Measurements from ENCODE around the gene COMTD1.

DNA sequence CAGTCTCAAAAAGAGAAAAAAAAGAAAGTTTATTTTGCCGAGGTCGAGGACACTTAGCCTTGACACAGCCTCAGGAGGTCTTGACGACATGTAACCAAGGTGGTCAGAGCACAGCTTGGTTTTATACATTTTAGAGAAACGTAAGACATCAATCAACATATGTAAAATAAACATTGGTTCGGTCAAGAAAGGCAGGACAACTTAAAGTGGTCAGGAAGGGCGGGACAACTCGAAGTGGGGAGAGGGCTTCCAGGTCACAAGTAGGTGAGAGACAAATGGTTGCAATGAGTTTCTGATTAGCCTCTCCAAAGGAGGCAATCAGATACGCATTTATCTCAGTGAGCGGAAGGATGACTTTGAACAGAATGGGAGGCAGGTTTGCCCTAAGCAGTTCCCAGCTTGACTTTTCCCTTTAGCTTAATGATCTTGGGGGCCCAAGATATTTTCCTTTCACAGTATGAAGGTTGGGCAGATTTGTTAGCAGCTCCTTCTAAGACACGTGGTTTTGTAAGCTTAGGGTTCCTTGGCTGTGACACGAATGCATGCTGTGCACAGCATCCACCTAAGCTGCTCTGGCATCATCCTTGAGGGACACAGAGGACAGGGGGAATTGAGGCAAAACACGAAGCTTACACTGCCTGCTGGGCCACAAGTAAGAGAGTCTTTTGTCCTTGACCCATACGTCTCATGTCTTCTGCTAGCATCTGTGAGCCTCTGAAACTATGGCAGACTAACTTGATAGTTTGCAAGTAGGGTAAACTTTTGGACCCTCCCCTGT lies 28.5 kb downstream of the COMTD1 start:
- TF ChIP-seq, protein P1, sequence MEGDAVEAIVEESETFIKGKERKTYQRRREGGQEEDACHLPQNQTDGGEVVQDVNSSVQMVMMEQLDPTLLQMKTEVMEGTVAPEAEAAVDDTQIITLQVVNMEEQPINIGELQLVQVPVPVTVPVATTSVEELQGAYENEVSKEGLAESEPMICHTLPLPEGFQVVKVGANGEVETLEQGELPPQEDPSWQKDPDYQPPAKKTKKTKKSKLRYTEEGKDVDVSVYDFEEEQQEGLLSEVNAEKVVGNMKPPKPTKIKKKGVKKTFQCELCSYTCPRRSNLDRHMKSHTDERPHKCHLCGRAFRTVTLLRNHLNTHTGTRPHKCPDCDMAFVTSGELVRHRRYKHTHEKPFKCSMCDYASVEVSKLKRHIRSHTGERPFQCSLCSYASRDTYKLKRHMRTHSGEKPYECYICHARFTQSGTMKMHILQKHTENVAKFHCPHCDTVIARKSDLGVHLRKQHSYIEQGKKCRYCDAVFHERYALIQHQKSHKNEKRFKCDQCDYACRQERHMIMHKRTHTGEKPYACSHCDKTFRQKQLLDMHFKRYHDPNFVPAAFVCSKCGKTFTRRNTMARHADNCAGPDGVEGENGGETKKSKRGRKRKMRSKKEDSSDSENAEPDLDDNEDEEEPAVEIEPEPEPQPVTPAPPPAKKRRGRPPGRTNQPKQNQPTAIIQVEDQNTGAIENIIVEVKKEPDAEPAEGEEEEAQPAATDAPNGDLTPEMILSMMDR (IDR thresholded peaks at IDR 0.05 in 8 of 11, conservative IDR thresholded peaks at IDR 0.05 in 3 of 11), result no peak
- TF ChIP-seq POLR2AphosphoS5 (IDR thresholded peaks at IDR 0.05), result no peak

Measured in spleen (tissue), 7 donors.